AG09309 (cell line): ENCODE results near the gene UAP1.
"Not testable (repeated sequence)": the region's sequence is repeated elsewhere in the genome, so short reads cannot be mapped to it uniquely, and the experiment has no call there.

Experiments used
- DNase-seq: peaks from one replicate; pipeline ENCODE4 v3.0.0-alpha.2; 2010; ENCODE audit warnings: low read depth
- H3K4me3 ChIP-seq: 2 replicates; pipeline ENCODE4 v1.5.1; 2011; ENCODE audit warnings: mild to moderate bottlenecking, low read depth, low read length, moderate library complexity; ENCODE audit not compliant: control insufficient read depth
- TF ChIP-seq, protein P1 (sequence below): IDR thresholded peaks from 2 replicates; pipeline ENCODE4 v1.5.1; 2011; ENCODE audit warnings: mild to moderate bottlenecking, low read depth, low read length, inconsistent platforms; ENCODE audit not compliant: insufficient read depth, control insufficient read depth; ENCODE audit errors: missing control alignments

The UAP1 gene

DNA sequence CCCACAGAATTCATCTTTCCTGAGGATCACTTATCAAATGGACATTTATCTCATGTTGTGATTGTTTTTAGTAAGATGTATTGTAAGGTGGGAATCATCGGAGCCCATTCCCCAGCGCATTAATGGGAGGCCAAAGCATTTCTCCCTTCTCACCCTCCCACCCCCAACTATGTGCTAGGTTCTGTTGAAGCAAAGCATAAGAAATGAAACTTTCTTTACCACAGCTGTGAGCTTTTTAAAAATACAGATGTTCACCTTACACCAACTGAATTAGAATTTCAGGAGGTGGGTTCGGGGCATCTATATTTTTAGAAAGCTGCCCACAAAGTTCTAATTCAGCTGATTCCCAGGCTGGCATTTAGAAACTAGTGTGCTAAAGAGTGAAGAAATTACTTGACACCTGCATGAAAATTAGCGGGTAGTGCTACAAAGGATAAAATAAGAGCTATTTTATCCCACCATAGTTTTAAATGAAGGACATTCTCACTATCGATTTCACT lies 26.3 kb downstream of the UAP1 start:
- TF ChIP-seq, protein P1, sequence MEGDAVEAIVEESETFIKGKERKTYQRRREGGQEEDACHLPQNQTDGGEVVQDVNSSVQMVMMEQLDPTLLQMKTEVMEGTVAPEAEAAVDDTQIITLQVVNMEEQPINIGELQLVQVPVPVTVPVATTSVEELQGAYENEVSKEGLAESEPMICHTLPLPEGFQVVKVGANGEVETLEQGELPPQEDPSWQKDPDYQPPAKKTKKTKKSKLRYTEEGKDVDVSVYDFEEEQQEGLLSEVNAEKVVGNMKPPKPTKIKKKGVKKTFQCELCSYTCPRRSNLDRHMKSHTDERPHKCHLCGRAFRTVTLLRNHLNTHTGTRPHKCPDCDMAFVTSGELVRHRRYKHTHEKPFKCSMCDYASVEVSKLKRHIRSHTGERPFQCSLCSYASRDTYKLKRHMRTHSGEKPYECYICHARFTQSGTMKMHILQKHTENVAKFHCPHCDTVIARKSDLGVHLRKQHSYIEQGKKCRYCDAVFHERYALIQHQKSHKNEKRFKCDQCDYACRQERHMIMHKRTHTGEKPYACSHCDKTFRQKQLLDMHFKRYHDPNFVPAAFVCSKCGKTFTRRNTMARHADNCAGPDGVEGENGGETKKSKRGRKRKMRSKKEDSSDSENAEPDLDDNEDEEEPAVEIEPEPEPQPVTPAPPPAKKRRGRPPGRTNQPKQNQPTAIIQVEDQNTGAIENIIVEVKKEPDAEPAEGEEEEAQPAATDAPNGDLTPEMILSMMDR: no peak
- no peak for DNase-seq

DNA sequence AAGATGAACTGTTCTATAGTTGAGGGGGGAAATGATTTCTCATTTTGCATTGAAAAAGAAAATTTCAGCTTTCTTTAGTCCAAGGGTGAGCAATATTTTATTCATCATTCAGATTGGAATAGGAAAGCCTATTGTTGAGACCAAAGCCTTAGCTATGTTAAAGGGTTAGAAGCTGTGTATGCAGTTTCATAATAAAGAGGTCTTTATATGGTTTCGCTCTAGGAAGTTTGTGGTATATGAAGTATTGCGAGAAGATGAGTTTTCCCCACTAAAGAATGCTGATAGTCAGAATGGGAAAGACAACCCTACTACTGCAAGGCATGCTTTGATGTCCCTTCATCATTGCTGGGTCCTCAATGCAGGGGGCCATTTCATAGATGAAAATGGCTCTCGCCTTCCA lies 28.6 kb downstream of the UAP1 start:
- H3K4me3 ChIP-seq: no peak overlapping the region
- TF ChIP-seq, protein P1: no peak
- DNase-seq: no peak

More for the DNA sequence above, 26.3 kb downstream of the UAP1 start:
- H3K4me3 ChIP-seq: no peak overlapping the region

DNA sequence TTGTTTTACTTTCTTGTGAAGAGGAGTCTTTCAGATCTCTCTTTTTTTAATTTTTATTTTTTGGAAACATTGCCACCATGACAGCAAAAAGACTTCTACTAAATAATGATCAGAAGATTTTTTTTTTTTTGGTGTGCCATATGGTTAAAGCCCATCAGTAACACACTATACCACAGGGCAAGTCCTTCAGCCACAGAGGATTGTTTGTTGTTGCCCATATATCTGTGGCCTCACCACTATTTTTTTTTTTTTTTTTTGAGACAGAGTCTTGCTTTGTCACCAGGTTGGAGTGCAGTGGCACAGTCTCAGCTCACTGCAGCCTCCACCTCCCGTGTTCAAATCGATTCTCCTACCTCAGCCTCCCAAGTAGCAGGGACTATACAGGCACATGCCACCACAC lies 29.2 kb downstream of the UAP1 start:
- no peak for DNase-seq

DNA sequence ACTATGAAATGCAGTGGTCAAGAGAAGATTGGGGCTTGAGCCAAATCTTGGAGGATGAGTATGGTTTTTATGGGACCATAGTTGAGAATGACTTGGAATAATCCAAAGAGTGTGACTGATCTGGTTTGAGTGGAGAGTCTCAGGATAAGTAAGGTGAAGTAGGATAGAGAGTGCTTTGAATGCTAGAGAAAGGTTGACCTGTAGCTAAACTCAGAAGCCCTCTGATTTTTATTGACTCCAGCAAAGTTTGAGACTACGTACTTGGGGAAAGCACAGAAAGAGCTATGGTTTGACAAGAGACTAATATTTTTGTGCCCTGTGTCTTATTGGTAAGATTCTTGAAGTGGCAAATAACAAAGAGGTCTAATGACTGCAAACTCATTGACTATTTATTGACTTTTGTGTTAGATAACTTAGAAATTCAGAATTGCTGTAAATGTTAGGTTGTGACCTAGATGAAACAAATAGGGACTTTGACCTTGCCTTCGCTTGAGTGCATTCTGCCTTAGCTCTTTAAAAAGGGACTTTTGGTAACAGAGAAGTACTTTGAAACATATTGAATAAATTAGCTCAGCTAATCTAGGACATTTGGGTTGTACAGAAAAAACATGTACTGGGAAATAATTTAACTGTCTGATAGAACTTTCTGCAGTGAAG lies 35.1 kb downstream of the UAP1 start:
- TF ChIP-seq, protein P1: no peak

More for the DNA sequence above, 29.2 kb downstream of the UAP1 start:
- TF ChIP-seq, protein P1: no peak
- no peak overlapping the region for H3K4me3 ChIP-seq

DNA sequence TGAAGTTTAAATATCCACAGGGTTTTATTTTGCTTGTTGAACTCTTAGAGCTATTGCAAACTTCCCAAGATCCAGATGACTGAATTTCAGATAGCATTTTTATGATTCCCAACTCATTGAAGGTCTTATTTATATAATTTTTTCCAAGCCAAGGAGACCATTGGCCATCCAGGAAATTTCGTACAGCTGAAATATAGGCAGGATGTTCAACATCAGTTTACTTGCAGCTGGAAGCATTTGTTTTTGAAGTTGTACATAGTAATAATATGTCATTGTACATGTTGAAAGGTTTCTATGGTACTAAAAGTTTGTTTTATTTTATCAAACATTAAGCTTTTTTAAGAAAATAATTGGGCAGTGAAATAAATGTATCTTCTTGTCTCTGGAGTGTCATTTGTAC lies 37.9 kb downstream of the UAP1 start:
- no peak for DNase-seq
- TF ChIP-seq, protein P1: no peak
- no peak overlapping the region for H3K4me3 ChIP-seq

More for the DNA sequence above, 35.1 kb downstream of the UAP1 start:
- no peak for DNase-seq
- no peak overlapping the region for H3K4me3 ChIP-seq

DNA sequence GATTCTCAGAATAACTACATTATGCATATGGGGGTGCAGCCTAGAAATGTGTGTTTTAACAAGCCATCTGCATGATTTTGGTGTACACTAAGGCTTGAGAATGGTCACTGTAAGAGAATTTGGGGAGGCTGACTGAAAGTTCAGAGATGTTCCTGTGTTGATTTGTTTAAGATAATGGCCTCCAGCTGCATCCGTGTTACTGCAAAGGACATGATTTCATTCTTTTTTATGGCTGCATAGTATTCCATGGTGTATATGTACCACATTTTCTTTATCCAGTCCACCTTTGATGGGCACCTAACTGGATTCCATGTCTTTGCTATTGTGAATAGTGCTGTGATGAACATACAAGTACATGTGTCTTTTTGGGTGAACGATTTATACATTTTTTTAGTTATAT lies 41.6 kb downstream of the UAP1 start:
- not testable (repeated sequence) for H3K4me3 ChIP-seq

DNA sequence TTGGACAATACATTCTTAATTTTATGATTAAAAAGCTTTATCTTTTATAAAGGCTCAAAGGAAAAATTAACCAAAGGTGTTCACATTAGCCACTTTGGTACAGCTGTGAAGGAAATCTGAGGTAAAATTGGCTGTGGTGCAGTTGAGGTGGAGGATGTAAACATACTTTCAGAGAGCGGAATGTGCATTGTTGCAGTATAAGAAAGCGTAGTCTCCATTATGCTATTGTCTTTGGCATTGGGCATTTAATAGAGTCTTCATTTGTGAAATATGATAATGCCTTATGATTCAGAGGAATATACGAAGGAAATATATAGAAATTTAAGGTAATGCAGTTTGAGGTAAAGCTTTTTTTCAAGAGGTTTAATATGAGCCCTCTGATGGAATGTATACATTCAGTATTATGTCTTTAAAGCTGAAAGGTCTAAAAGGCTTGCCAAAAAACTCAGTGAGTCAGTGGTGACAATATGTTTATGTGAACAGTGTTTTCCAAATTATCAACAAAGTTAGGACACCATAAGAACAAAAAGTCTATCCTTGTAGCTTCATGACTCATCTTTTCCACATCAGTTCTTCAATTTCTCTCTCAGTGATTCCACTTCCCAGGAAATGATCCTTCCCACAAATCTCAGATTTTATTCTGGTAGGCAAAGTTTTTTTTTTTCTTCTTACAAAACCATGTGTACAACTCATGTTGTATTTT lies 43.9 kb downstream of the UAP1 start:
- no peak overlapping the region for H3K4me3 ChIP-seq
- DNase-seq: peak; percentile 86
- TF ChIP-seq, protein P1: no peak

More for the DNA sequence above, 41.6 kb downstream of the UAP1 start:
- DNase-seq: not testable (repeated sequence)
